K562 (cell line): ENCODE data around the gene WNT7A. TPM values are rescaled to one million over a fixed set of nuclear protein-coding genes. Genes with fewer than 3 reads are reported as not detected.

Experiments
- ATAC-seq: fragments of 200-7000 bp; cut with Tn5 transposase; 3 replicates; pipeline ENCODE4 v1.9.1; 2020; ENCODE audit warnings: moderate library complexity
- BruUV-seq: library from RNA; stranded (reverse); fragments of 400-500 nt; replicated peaks from 2 replicates; lab custom pipeline; 2021; lab: Mats Ljungman, UMichigan
- CTCF ChIA-PET: fragments of 300-600 bp; formaldehyde crosslinking; extraction: SDS; loops from one replicate; lab custom pipeline; 2021; ENCODE audit warnings: low intra/inter-chr PET ratio; lab: Yijun Ruan, JAX
- POLR2A ChIA-PET: fragments of 300-600, 350-650 bp; sonication (Branson Sonifier 250); formaldehyde crosslinking; extraction: SDS; loops from one replicate; lab custom pipeline; 2021; ENCODE audit warnings: antibody characterized with exemption, inconsistent platforms; lab: Yijun Ruan, JAX
- DNase-seq, 4 experiments: peaks; one replicate each; pipeline versions ENCODE4 v3.0.0 to v3.0.0-alpha.2; 2011 to 2018; ENCODE audit warnings: low spot score in 3 of 4, mixed read lengths in 3 of 4; ENCODE audit errors: extremely low read depth in 1 of 4
- FAIRE-seq: peaks from 2 replicates; lab custom pipeline; 2011; peaks lifted over from hg19 to GRCh38; lab: Jason Lieb, UNC
- H2AFZ ChIP-seq: 2 replicates; pipeline ENCODE4 v1.6.0; 2011; ENCODE audit warnings: low read depth, low read length, control low read depth, inconsistent platforms
- H3K27ac ChIP-seq: fragments of 200-600 bp; 3 replicates; pipeline ENCODE4 v1.8.0; 2011; ENCODE audit warnings: low read depth, mild to moderate bottlenecking, control low read depth, inconsistent platforms, low read length, moderate library complexity, mixed read lengths; ENCODE audit errors: extremely low read depth
- H3K27me3 ChIP-seq, 2 experiments: fragments of 300-600 bp in 1 of 2; 2 replicates in 1 of 2; 3 replicates in 1 of 2; pipeline versions ENCODE4 v1.6.0 to v1.8.0; 2011; ENCODE audit warnings: inconsistent platforms in 2 of 2, low read length in 2 of 2, mild to moderate bottlenecking in 1 of 2, mixed read lengths in 1 of 2, moderate library complexity in 1 of 2; ENCODE audit not compliant: control insufficient read depth in 2 of 2, insufficient read depth in 2 of 2
- H3K36me3 ChIP-seq: fragments of 300-600 bp; 3 replicates; pipeline ENCODE4 v1.8.0; 2011; ENCODE audit warnings: mild to moderate bottlenecking, low read length, inconsistent platforms; ENCODE audit not compliant: control insufficient read depth, insufficient read depth
- H3K4me1 ChIP-seq, 2 experiments: fragments of 200-600 bp in 1 of 2; replicated peaks in 1 of 2; 2 replicates in 1 of 2; 3 replicates in 1 of 2; pipeline versions ENCODE4 v1.5.1 to v1.8.0; 2011; ENCODE audit warnings: inconsistent platforms in 2 of 2, low read length in 2 of 2, mild to moderate bottlenecking in 1 of 2, mixed read lengths in 1 of 2, moderate library complexity in 1 of 2; ENCODE audit not compliant: control insufficient read depth in 2 of 2, insufficient read depth in 2 of 2
- H3K4me2 ChIP-seq: 2 replicates; pipeline ENCODE4 v1.6.1; 2011; ENCODE audit warnings: low read length, control low read depth, inconsistent platforms, mixed read lengths; ENCODE audit not compliant: insufficient read depth
- H3K4me3 ChIP-seq: fragments of 200-600 bp; sonication (generic), shearing (Covaris generic); 2 replicates; pipeline ENCODE4 v1.5.1; 2016; ENCODE audit warnings: control low read depth, inconsistent platforms
- H3K79me2 ChIP-seq: fragments of 200-600 bp; 3 replicates; pipeline ENCODE4 v1.8.0; 2011; ENCODE audit warnings: low read length, inconsistent platforms; ENCODE audit not compliant: control insufficient read depth, insufficient read depth
- H3K9ac ChIP-seq, 2 experiments: 2 replicates each; pipeline versions ENCODE4 v1.6.0 to v1.6.1; 2011; ENCODE audit warnings: low read depth in 2 of 2, low read length in 2 of 2, control low read depth in 1 of 2, inconsistent platforms in 1 of 2, mild to moderate bottlenecking in 1 of 2, mixed read lengths in 1 of 2; ENCODE audit not compliant: insufficient read depth in 1 of 2
- H3K9me1 ChIP-seq: one replicate; pipeline ENCODE4 v1.6.0; 2011; ENCODE audit warnings: inconsistent platforms, mild to moderate bottlenecking, low read length, moderate library complexity; ENCODE audit not compliant: control insufficient read depth, insufficient read depth
- H3K9me3 ChIP-seq: replicated peaks from 2 replicates; pipeline ENCODE4 v1.5.1; 2011; ENCODE audit warnings: low read depth, low read length, inconsistent platforms; ENCODE audit not compliant: control insufficient read depth, insufficient read depth
- H4K20me1 ChIP-seq: replicated peaks from 2 replicates; pipeline ENCODE4 v1.6.1; 2011; ENCODE audit warnings: low read length, inconsistent platforms, mixed read lengths; ENCODE audit not compliant: control insufficient read depth, insufficient read depth
- BRD9 ChIP-seq: fragments of 450-650 bp; IDR thresholded peaks from 2 replicates; pipeline ENCODE4 v1.6.1; 2018; ENCODE audit warnings: low read depth; ENCODE audit not compliant: partially characterized antibody
- CBX3 ChIP-seq, 2 experiments: IDR thresholded peaks; 1 replicate in 1 of 2; 2 replicates in 1 of 2; pipeline ENCODE4 v1.6.1; 2012; ENCODE audit warnings: inconsistent platforms in 2 of 2, low read length in 2 of 2, borderline replicate concordance in 1 of 2, control low read depth in 1 of 2
- HMG20A ChIP-seq: fragments of 450-650 bp; formaldehyde crosslinking; conservative IDR thresholded peaks from 2 replicates; pipeline ENCODE4 v1.4.0; 2020; ENCODE audit warnings: mild to moderate bottlenecking, mixed read lengths
- L3MBTL2 ChIP-seq: fragments of 450-650 bp; IDR thresholded peaks from 2 replicates; pipeline ENCODE4 v1.6.1; 2016; ENCODE audit warnings: mild to moderate bottlenecking, moderate library complexity
- MEF2A ChIP-seq: IDR thresholded peaks from 2 replicates; pipeline ENCODE4 v1.6.1; 2011; ENCODE audit warnings: low read depth, mild to moderate bottlenecking, low read length, moderate library complexity; ENCODE audit not compliant: control insufficient read depth
- NFRKB ChIP-seq: fragments of 450-650 bp; IDR thresholded peaks from 2 replicates; pipeline ENCODE4 v1.6.1; 2016; ENCODE audit warnings: low read depth
- NR2F6 ChIP-seq: fragments of 450-650 bp; formaldehyde crosslinking; IDR thresholded peaks from 2 replicates; pipeline ENCODE4 v1.4.0; 2020; ENCODE audit warnings: mild to moderate bottlenecking
- RFX7 ChIP-seq: fragments of 250-450 bp; sonication (Bioruptor Pico); IDR thresholded peaks from 2 replicates; pipeline ENCODE4 v1.5.1; 2021; ENCODE audit warnings: mild to moderate bottlenecking
- SIN3A ChIP-seq, 2 experiments: fragments of 150-350 bp in 1 of 2; IDR thresholded peaks; 2 replicates each; pipeline ENCODE4 v1.6.1; 2011 to 2016; ENCODE audit warnings: borderline replicate concordance in 2 of 2, low read depth in 2 of 2, low read length in 2 of 2, mild to moderate bottlenecking in 2 of 2, moderate library complexity in 2 of 2; ENCODE audit not compliant: control insufficient read depth in 1 of 2
- SMARCB1 ChIP-seq: IDR thresholded peaks from 2 replicates; pipeline ENCODE4 v1.6.1; 2011; ENCODE audit warnings: improper control_type of control experiment, low read depth; ENCODE audit not compliant: insufficient read length
- TAF15 ChIP-seq: fragments of 200-400 bp; formaldehyde crosslinking; IDR thresholded peaks from 2 replicates; pipeline ENCODE4 v1.6.1; 2017; ENCODE audit warnings: mild to moderate bottlenecking, low read depth, low read length, moderate library complexity
- ZEB2 ChIP-seq: fragments of 450-650 bp; IDR thresholded peaks from 2 replicates; pipeline ENCODE4 v1.6.1; 2016
- ZFP1 ChIP-seq: fragments of 450-650 bp; formaldehyde crosslinking; IDR thresholded peaks from 2 replicates; pipeline ENCODE4 v1.4.0; 2020; ENCODE audit warnings: mild to moderate bottlenecking, mixed read lengths
- ZFP36 ChIP-seq: fragments of 150-350 bp; IDR thresholded peaks from 2 replicates; pipeline ENCODE4 v1.6.1; 2018; ENCODE audit warnings: low read length, low read depth; ENCODE audit not compliant: partially characterized antibody
- ZNF217 ChIP-seq: sonication (generic); formaldehyde crosslinking; IDR thresholded peaks from 2 replicates; pipeline ENCODE4 v1.8.0; 2022; ENCODE audit warnings: mild to moderate bottlenecking, missing genetic modification reagents
- ZNF707 ChIP-seq: fragments of 250-450 bp; sonication (Bioruptor Pico); conservative IDR thresholded peaks from 2 replicates; pipeline ENCODE4 v1.8.0; 2022; ENCODE audit warnings: inconsistent platforms, mild to moderate bottlenecking, moderate library complexity
- WGBS: fragments of 100-300 bp; shearing (Covaris generic); methylation state at CpG from one replicate; pipeline ENCODE4 v1.1.6; 2016; ENCODE audit warnings: low coverage, mixed read lengths; ENCODE audit not compliant: insufficient coverage; ENCODE audit errors: missing lambda C conversion rate; 5-methylcytosine and 5-hydroxymethylcytosine counted together
- in situ Hi-C: fragments of 300-500 bp; cut with MboI; formaldehyde crosslinking; loops from 4 replicates; pipeline ENCODE4 v1.15.0; 2018; ENCODE audit warnings: inconsistent platforms, mixed read lengths
- intact Hi-C: fragments of 100-400 bp; cut with micrococcal nuclease; formaldehyde crosslinking; loops from 2 replicates; pipeline ENCODE4 v1.14.2; 2022
- polyA plus RNA-seq, 8 experiments: library from polyadenylated mRNA; depleted of rRNA in 4 of 8; stranded (reverse) in 5 of 8; unstranded in 3 of 8; fragments of >200 nt; fragmentation: Nextera tagmentation in 2 of 8; fragmentation: Illumina TruSeq in 1 of 8; extraction: Ambion mirVana in 2 of 8; extraction: Trizol in 1 of 8; gene quantifications; 2 replicates each; pipeline versions ENCODE4 v1.2.1 to v1.2.3, GENCODE V29; 2011 to 2014; ENCODE audit warnings: inconsistent platforms in 1 of 8, missing spikeins in 1 of 8
- total RNA-seq, 7 experiments: library from RNA; depleted of rRNA in 6 of 7; stranded (reverse); fragments of >200 nt in 6 of 7; fragmentation: Illumina TruSeq in 2 of 7; extraction: Trizol in 2 of 7; gene quantifications; 2 replicates each; pipeline versions ENCODE4 v1.2.1 to v1.2.3, GENCODE V29; 2011 to 2021; ENCODE audit warnings: low replicate concordance in 1 of 7
- TF ChIP-seq, protein P1 (sequence below): fragments of 450-650 bp; formaldehyde crosslinking; IDR thresholded peaks from 2 replicates; pipeline ENCODE4 v1.4.0; 2022; ENCODE audit warnings: missing genetic modification characterization
- TF ChIP-seq, protein P2 (sequence below): fragments of 250-450 bp; sonication (Bioruptor Pico); IDR thresholded peaks from 2 replicates; pipeline ENCODE4 v1.8.0; 2021; ENCODE audit warnings: moderate library complexity, mild to moderate bottlenecking, inconsistent platforms
- TF ChIP-seq, protein P3 (sequence below): IDR thresholded peaks from 2 replicates; pipeline ENCODE4 v1.6.1; 2011; ENCODE audit warnings: borderline replicate concordance, low read depth, mild to moderate bottlenecking, moderate library complexity, low read length; ENCODE audit not compliant: insufficient read depth, poor library complexity, severe bottlenecking

Gene WNT7A
- total and polyA plus RNA-seq, 9 of the 15 experiments (the other 6 are each of a cell fraction or from before 2014, with no cell fraction given), result 0.03 TPM; not detected in 8

DNA sequence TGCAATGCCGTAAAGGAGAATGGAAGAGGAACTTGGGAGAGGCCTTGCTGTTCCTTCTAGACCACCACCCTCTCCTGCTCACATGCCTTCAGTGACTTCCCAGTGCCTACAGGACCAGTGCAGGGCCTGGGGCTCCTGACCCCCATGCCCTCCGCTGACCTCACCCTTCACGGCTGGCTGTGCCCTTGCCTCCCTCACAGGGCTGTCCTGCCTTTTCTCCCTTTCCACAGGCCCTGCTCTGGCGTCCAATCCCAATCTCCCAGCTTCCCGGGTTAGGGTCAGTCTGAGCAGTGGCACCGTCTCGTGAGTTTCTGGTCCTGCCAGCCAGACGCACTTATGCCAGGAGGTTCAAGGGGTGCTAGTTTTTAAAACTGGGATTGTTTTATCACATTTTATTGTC lies 110.4 kb downstream of the WNT7A start:
- no peaks in the 10 kb centered on the region; the same call in 1 of the 2 replicates for H4K20me1 ChIP-seq
- no peaks in the 10 kb centered on the region for H3K9me1 ChIP-seq
- H2AFZ ChIP-seq, result no peak overlapping the region
- WGBS, result 7% methylated on average over 8 of the region's 8 CpGs
- no peak for DNase-seq
- no peaks in the 10 kb centered on the region for H3K4me1 ChIP-seq
- H3K27ac ChIP-seq, result no peak overlapping the region
- no peaks in the 10 kb centered on the region for H3K36me3 ChIP-seq
- H3K9me3 ChIP-seq, result no peaks in the 10 kb centered on the region
- ChIA-PET POLR2A (no interaction called here), CTCF (no interaction called here)
- no peak overlapping the region for H3K4me2 ChIP-seq
- no peak for ATAC-seq
- BruUV-seq, result no TSS peak
- H3K9ac ChIP-seq, result no peak overlapping the region
- FAIRE-seq, result peak; percentile 46
- no peak overlapping the region for H3K4me3 ChIP-seq
- no peaks in the 10 kb centered on the region for H3K79me2 ChIP-seq
- intact Hi-C loops (no loop called here), in situ Hi-C loops (no loop called here)
- peaks cover 4 to 62% of the 10 kb centered on the region in 2 experiments; a peak in 4 of 5 replicates for H3K27me3 ChIP-seq
- TF ChIP-seq ZFP1 (CRISPR knock-in tag) (no peak), ZEB2 (no peak), CBX3 (IDR thresholded peaks at IDR 0.05; ENCODE audit: borderline replicate concordance in 1 of 2, low read length in 2 of 2) (no peak), ZFP36 (no peak), NR2F6 (CRISPR knock-in tag) (no peak), SIN3A (IDR thresholded peaks at IDR 0.05; ENCODE audit: borderline replicate concordance in 2 of 2, control insufficient read depth in 1 of 2, low read depth in 2 of 2, low read length in 2 of 2) (no peak), ZNF217 (CRISPR knock-in tag) (no peak), ZNF707 (no peak), SMARCB1 (no peak), MEF2A (no peak), BRD9 (no peak), RFX7 (CRISPR knock-in tag) (no peak), L3MBTL2 (no peak), NFRKB (no peak), TAF15 (no peak), HMG20A (no peak)
- TF ChIP-seq, protein P1, sequence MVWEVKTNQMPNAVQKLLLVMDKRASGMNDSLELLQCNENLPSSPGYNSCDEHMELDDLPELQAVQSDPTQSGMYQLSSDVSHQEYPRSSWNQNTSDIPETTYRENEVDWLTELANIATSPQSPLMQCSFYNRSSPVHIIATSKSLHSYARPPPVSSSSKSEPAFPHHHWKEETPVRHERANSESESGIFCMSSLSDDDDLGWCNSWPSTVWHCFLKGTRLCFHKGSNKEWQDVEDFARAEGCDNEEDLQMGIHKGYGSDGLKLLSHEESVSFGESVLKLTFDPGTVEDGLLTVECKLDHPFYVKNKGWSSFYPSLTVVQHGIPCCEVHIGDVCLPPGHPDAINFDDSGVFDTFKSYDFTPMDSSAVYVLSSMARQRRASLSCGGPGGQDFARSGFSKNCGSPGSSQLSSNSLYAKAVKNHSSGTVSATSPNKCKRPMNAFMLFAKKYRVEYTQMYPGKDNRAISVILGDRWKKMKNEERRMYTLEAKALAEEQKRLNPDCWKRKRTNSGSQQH (CRISPR knock-in tag), result no peak
- TF ChIP-seq, protein P2, sequence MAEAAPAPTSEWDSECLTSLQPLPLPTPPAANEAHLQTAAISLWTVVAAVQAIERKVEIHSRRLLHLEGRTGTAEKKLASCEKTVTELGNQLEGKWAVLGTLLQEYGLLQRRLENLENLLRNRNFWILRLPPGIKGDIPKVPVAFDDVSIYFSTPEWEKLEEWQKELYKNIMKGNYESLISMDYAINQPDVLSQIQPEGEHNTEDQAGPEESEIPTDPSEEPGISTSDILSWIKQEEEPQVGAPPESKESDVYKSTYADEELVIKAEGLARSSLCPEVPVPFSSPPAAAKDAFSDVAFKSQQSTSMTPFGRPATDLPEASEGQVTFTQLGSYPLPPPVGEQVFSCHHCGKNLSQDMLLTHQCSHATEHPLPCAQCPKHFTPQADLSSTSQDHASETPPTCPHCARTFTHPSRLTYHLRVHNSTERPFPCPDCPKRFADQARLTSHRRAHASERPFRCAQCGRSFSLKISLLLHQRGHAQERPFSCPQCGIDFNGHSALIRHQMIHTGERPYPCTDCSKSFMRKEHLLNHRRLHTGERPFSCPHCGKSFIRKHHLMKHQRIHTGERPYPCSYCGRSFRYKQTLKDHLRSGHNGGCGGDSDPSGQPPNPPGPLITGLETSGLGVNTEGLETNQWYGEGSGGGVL (CRISPR knock-in tag), result no peak
- TF ChIP-seq, protein P3, sequence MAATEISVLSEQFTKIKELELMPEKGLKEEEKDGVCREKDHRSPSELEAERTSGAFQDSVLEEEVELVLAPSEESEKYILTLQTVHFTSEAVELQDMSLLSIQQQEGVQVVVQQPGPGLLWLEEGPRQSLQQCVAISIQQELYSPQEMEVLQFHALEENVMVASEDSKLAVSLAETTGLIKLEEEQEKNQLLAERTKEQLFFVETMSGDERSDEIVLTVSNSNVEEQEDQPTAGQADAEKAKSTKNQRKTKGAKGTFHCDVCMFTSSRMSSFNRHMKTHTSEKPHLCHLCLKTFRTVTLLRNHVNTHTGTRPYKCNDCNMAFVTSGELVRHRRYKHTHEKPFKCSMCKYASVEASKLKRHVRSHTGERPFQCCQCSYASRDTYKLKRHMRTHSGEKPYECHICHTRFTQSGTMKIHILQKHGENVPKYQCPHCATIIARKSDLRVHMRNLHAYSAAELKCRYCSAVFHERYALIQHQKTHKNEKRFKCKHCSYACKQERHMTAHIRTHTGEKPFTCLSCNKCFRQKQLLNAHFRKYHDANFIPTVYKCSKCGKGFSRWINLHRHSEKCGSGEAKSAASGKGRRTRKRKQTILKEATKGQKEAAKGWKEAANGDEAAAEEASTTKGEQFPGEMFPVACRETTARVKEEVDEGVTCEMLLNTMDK, result no peak
